HUES64 (cell line): ENCODE measurements around the gene SPX.

Experiments
- H3K27ac ChIP-seq: 2 replicates; pipeline ENCODE4 v1.7.0; 2013; ENCODE audit warnings: low read depth, low read length, inconsistent platforms
- H3K27me3 ChIP-seq: 2 replicates; pipeline ENCODE4 v1.6.1; 2013; ENCODE audit warnings: mild to moderate bottlenecking, low read length; ENCODE audit not compliant: insufficient read depth
- H3K36me3 ChIP-seq: 2 replicates; pipeline ENCODE4 v1.6.1; 2013; ENCODE audit warnings: mild to moderate bottlenecking, low read length; ENCODE audit not compliant: insufficient read depth
- H3K4me1 ChIP-seq: 2 replicates; pipeline ENCODE4 v1.6.1; 2013; ENCODE audit warnings: mild to moderate bottlenecking, low read length, moderate library complexity; ENCODE audit not compliant: insufficient read depth
- H3K4me3 ChIP-seq: 2 replicates; pipeline ENCODE4 v1.5.1; 2013; ENCODE audit warnings: mild to moderate bottlenecking, low read length, moderate library complexity
- H3K9ac ChIP-seq: 2 replicates; pipeline ENCODE4 v1.6.1; 2013; ENCODE audit warnings: mild to moderate bottlenecking, low read depth, low read length
- H3K9me3 ChIP-seq: 2 replicates; pipeline ENCODE4 v1.6.1; 2013; ENCODE audit warnings: low read depth, low read length; ENCODE audit not compliant: insufficient read depth
- WGBS: fragments of 150-250, 120-280 bp; methylation state at CpG from one replicate; pipeline ENCODE4 v1.1.7; 2013; ENCODE audit warnings: missing lambda C conversion rate; 5-methylcytosine and 5-hydroxymethylcytosine counted together

The SPX gene

GRCh38 chr12:21507849-21508248, 18.2 kb upstream of the SPX start:
- no peaks in the 10 kb centered on the region for H3K4me1 ChIP-seq
- 89% methylated on average over 2 of the region's 2 CpGs for WGBS

GRCh38 chr12:21509768-21510167, 16.3 kb upstream of the SPX start:
- H3K9ac ChIP-seq = no peak overlapping the region
- WGBS = 45% methylated on average over 2 of the region's 2 CpGs
- no peak overlapping the region for H3K4me3 ChIP-seq

More at GRCh38 chr12:21507849-21508248, 18.2 kb upstream of the SPX start:
- Histone ChIP-seq H3K27me3 (no peaks in the 10 kb centered on the region), H3K36me3 (peaks cover 45% of the 10 kb centered on the region), H3K9me3 (no peaks in the 10 kb centered on the region), H3K27ac (no peak overlapping the region), H3K4me3 (no peak overlapping the region), H3K9ac (no peak overlapping the region)

GRCh38 chr12:21516281-21516680, 9.8 kb upstream of the SPX start:
- Histone ChIP-seq H3K4me3 (no peak overlapping the region), H3K27ac (no peak overlapping the region), H3K4me1 (no peaks in the 10 kb centered on the region), H3K9me3 (no peaks in the 10 kb centered on the region), H3K9ac (no peak overlapping the region), H3K27me3 (no peaks in the 10 kb centered on the region), H3K36me3 (peaks cover 61% of the 10 kb centered on the region)
- WGBS = 100% methylated on average over 2 of the region's 2 CpGs

More at GRCh38 chr12:21509768-21510167, 16.3 kb upstream of the SPX start:
- Histone ChIP-seq H3K9me3 (no peaks in the 10 kb centered on the region), H3K4me1 (no peaks in the 10 kb centered on the region), H3K27me3 (no peaks in the 10 kb centered on the region), H3K27ac (no peak overlapping the region), H3K36me3 (peaks cover 63% of the 10 kb centered on the region)

- Histone ChIP-seq H3K27me3 (no peaks in the 10 kb centered on the region), H3K27ac (no peak overlapping the region), H3K9me3 (no peaks in the 10 kb centered on the region), H3K4me3 (no peak overlapping the region), H3K4me1 (no peaks in the 10 kb centered on the region), H3K36me3 (peaks cover 42% of the 10 kb centered on the region), H3K9ac (no peak overlapping the region)
- 94% methylated on average over 3 of the region's 3 CpGs for WGBS
Measured at GRCh38 chr12:21518451-21518850, 7.6 kb upstream of the SPX start.

GRCh38 chr12:21521541-21521940, 4.6 kb upstream of the SPX start:
- Histone ChIP-seq H3K4me1 (no peaks in the 10 kb centered on the region), H3K9me3 (no peaks in the 10 kb centered on the region), H3K27ac (no peak overlapping the region), H3K9ac (no peak overlapping the region), H3K27me3 (peaks cover 16% of the 10 kb centered on the region), H3K4me3 (no peak overlapping the region), H3K36me3 (peaks cover 12% of the 10 kb centered on the region)
- 83% methylated on average over 1 of the region's 1 CpG for WGBS

GRCh38 chr12:21523148-21523547, 2.9 kb upstream of the SPX start:
- Histone ChIP-seq H3K9ac (no peak overlapping the region), H3K27ac (no peak overlapping the region), H3K36me3 (no peaks in the 10 kb centered on the region), H3K4me1 (peaks cover 4% of the 10 kb centered on the region; the same call in 1 of the 2 replicates), H3K27me3 (peaks cover 32% of the 10 kb centered on the region), H3K4me3 (no peak overlapping the region), H3K9me3 (no peaks in the 10 kb centered on the region)

GRCh38 chr12:21526721-21527345, 737 bp downstream of the SPX start:
- H3K9ac ChIP-seq = no peak overlapping the region
- WGBS = 51% methylated on average over 11 of the region's 12 CpGs
- peaks cover 4% of the 10 kb centered on the region; the same call in 1 of the 2 replicates for H3K4me1 ChIP-seq
- peaks cover 69% of the 10 kb centered on the region for H3K27me3 ChIP-seq
- H3K4me3 ChIP-seq = peak overlapping the region; percentile 80
- H3K36me3 ChIP-seq = no peaks in the 10 kb centered on the region
- no peak overlapping the region for H3K27ac ChIP-seq
- no peaks in the 10 kb centered on the region for H3K9me3 ChIP-seq

GRCh38 chr12:21527451-21528180, 1.5 kb downstream of the SPX start:
- peaks cover 74% of the 10 kb centered on the region for H3K27me3 ChIP-seq
- peak overlapping the region; percentile 80 for H3K4me3 ChIP-seq
- peak overlapping the region; percentile 66 for H3K9ac ChIP-seq
- no peaks in the 10 kb centered on the region for H3K36me3 ChIP-seq
- under 1% methylated on average over 57 of the region's 57 CpGs for WGBS
- peaks cover 4% of the 10 kb centered on the region; the same call in 1 of the 2 replicates for H3K4me1 ChIP-seq
- no peak overlapping the region for H3K27ac ChIP-seq
- H3K9me3 ChIP-seq = no peaks in the 10 kb centered on the region

GRCh38 chr12:21528953-21529352, 2.9 kb downstream of the SPX start:
- Histone ChIP-seq H3K9ac (no peak overlapping the region), H3K36me3 (no peaks in the 10 kb centered on the region), H3K27me3 (peaks cover 74% of the 10 kb centered on the region), H3K4me1 (peaks cover 4% of the 10 kb centered on the region; the same call in 1 of the 2 replicates), H3K9me3 (no peaks in the 10 kb centered on the region), H3K4me3 (no peak overlapping the region), H3K27ac (no peak overlapping the region)
- WGBS = 85% methylated on average over 5 of the region's 5 CpGs

- Histone ChIP-seq H3K36me3 (no peaks in the 10 kb centered on the region), H3K4me1 (peaks cover 4% of the 10 kb centered on the region; the same call in 1 of the 2 replicates), H3K4me3 (no peak overlapping the region), H3K9ac (no peak overlapping the region), H3K27ac (no peak overlapping the region), H3K27me3 (peaks cover 74% of the 10 kb centered on the region), H3K9me3 (no peaks in the 10 kb centered on the region)
- WGBS = 85% methylated on average over 2 of the region's 2 CpGs
Measured at GRCh38 chr12:21529456-21529855, 3.4 kb downstream of the SPX start.

- no peaks in the 10 kb centered on the region for H3K36me3 ChIP-seq
- no peak overlapping the region for H3K27ac ChIP-seq
- no peaks in the 10 kb centered on the region for H3K27me3 ChIP-seq
- H3K4me3 ChIP-seq = no peak overlapping the region
- WGBS = 86% methylated on average over 5 of the region's 5 CpGs
- H3K4me1 ChIP-seq = no peaks in the 10 kb centered on the region
- H3K9ac ChIP-seq = no peak overlapping the region
- H3K9me3 ChIP-seq = no peaks in the 10 kb centered on the region
Measured at GRCh38 chr12:21538061-21538653, 12.1 kb downstream of the SPX start.
